HCT116 (cell line): ENCODE data around the gene PPP1R16B.

Experiments used
- POLR2A ChIP-seq: IDR thresholded peaks from 2 replicates; pipeline ENCODE4 v1.7.0; 2011; ENCODE audit warnings: borderline replicate concordance; ENCODE audit not compliant: insufficient read depth, insufficient read length; ENCODE audit errors: extremely low read depth
- POLR2AphosphoS5 ChIP-seq: IDR thresholded peaks from 2 replicates; pipeline ENCODE4 v1.6.1; 2011; ENCODE audit warnings: mild to moderate bottlenecking, low read depth, low read length, moderate library complexity
- ZFX ChIP-seq: fragments of 450-650 bp; IDR thresholded peaks from 2 replicates; pipeline ENCODE4 v1.6.1; 2017
- ZNF274 ChIP-seq: fragments of 200-500 bp; sonication (Bioruptor generic); IDR thresholded peaks from 2 replicates; pipeline ENCODE4 v1.6.1; 2014; ENCODE audit warnings: mild to moderate bottlenecking, low read depth, low read length, inconsistent platforms
- TF ChIP-seq, protein P1 (sequence below), 3 experiments: fragments of 200-600 bp in 1 of 3; sonication (generic) in 1 of 3; IDR thresholded peaks in 2 of 3; conservative IDR thresholded peaks in 1 of 3; 2 replicates each; pipeline ENCODE4 v1.5.1; 2012 to 2017; ENCODE audit warnings: low read depth in 2 of 3, low read length in 2 of 3, antibody characterized with exemption in 1 of 3, borderline replicate concordance in 1 of 3, control low read depth in 1 of 3, mild to moderate bottlenecking in 1 of 3, mixed read lengths in 1 of 3, mixed run types in 1 of 3, moderate library complexity in 1 of 3; ENCODE audit not compliant: insufficient read depth in 1 of 3
- TF ChIP-seq, protein P2 (sequence below): IDR thresholded peaks from 2 replicates; pipeline ENCODE4 v1.6.1; 2012

DNA sequence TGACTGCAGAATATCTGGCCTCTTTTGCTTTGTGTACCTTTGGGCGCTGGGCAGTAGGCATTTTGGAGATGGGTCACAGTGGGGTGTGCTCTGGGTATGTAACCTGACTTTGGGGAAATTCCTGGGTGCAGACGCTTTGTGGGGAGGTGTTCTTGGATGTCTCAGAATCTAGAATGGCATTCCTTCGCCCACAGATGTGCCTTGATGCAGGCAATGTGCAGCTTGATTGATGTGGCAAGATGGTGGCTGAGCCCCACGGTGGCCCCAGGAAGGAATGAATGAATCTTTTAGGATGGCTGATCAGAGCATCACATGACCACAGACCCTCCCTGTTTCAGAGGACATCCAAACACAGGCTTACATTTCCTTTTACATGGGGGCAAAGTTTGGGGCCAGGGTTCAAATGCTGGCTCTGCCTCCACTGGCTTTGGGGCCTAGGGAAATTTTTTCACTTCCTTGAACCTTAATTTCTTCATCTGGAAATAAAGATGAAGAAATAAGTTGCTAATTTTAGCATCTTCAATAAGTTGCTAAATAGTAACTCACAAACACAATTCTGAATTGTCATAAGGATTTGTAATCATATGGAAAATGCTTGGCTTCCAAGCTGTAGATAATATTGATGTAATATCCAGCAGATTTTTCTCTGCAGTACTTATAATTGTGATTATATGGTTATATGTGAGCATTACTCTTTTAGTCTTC, 5.6 kb downstream of the PPP1R16B start:
- TF ChIP-seq ZFX (no peak), POLR2AphosphoS5 (no peak), ZNF274 (no peak), POLR2A (no peak)
- TF ChIP-seq, protein P1, sequence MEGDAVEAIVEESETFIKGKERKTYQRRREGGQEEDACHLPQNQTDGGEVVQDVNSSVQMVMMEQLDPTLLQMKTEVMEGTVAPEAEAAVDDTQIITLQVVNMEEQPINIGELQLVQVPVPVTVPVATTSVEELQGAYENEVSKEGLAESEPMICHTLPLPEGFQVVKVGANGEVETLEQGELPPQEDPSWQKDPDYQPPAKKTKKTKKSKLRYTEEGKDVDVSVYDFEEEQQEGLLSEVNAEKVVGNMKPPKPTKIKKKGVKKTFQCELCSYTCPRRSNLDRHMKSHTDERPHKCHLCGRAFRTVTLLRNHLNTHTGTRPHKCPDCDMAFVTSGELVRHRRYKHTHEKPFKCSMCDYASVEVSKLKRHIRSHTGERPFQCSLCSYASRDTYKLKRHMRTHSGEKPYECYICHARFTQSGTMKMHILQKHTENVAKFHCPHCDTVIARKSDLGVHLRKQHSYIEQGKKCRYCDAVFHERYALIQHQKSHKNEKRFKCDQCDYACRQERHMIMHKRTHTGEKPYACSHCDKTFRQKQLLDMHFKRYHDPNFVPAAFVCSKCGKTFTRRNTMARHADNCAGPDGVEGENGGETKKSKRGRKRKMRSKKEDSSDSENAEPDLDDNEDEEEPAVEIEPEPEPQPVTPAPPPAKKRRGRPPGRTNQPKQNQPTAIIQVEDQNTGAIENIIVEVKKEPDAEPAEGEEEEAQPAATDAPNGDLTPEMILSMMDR (IDR thresholded peaks at IDR 0.05 in 2 of 3, conservative IDR thresholded peaks at IDR 0.05 in 1 of 3; ENCODE audit: borderline replicate concordance in 1 of 3, insufficient read depth in 1 of 3, low read depth in 2 of 3, low read length in 2 of 3), result no peak
- TF ChIP-seq, protein P2, sequence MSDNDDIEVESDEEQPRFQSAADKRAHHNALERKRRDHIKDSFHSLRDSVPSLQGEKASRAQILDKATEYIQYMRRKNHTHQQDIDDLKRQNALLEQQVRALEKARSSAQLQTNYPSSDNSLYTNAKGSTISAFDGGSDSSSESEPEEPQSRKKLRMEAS, result no peak
